H1 (cell line): ENCODE results near the gene ARNT2. TPM values are rescaled to one million over a fixed set of nuclear protein-coding genes. Genes with fewer than 3 reads are reported as not detected.

ENCODE experiments used
- CTCF ChIA-PET: fragments of 300-600 bp; sonication (Branson Sonifier 250); formaldehyde crosslinking; loops from one replicate; lab custom pipeline; 2021; ENCODE audit not compliant: partially characterized antibody; lab: Charles Lee
- POLR2A ChIA-PET: fragments of 300-600 bp; sonication (Branson Sonifier 250); formaldehyde crosslinking; loops from one replicate; lab custom pipeline; 2021; ENCODE audit warnings: inconsistent platforms; ENCODE audit not compliant: partially characterized antibody; lab: Charles Lee
- DNase-seq, 2 experiments: peaks; one replicate each; pipeline versions ENCODE4 v3.0.0 to v3.0.0-alpha.2; 2010 to 2022; ENCODE audit warnings: low spot score in 2 of 2, low read depth in 1 of 2, mixed read lengths in 1 of 2
- FAIRE-seq: peaks from 2 replicates; lab custom pipeline; 2011; peaks lifted over from hg19 to GRCh38; lab: Jason Lieb, UNC
- H2AFZ ChIP-seq: 2 replicates; pipeline ENCODE4 v1.8.1; 2012; ENCODE audit warnings: low read length, inconsistent platforms
- H2AK5ac ChIP-seq: 2 replicates; pipeline ENCODE4 v1.6.1; 2013; ENCODE audit warnings: low read depth, low read length
- H2BK120ac ChIP-seq: replicated peaks from 2 replicates; pipeline ENCODE3; 2013; ENCODE audit warnings: low read depth, low read length, inconsistent platforms
- H2BK12ac ChIP-seq: 2 replicates; pipeline ENCODE4 v1.6.1; 2013; ENCODE audit warnings: low read depth, low read length
- H2BK15ac ChIP-seq: 2 replicates; pipeline ENCODE4 v1.6.1; 2013; ENCODE audit warnings: low read length
- H2BK20ac ChIP-seq: 2 replicates; pipeline ENCODE4 v1.6.1; 2013; ENCODE audit warnings: low read length
- H2BK5ac ChIP-seq: 2 replicates; pipeline ENCODE4 v1.6.1; 2013; ENCODE audit warnings: low read depth, low read length
- H3K14ac ChIP-seq: 2 replicates; pipeline ENCODE4 v1.6.1; 2013; ENCODE audit warnings: inconsistent platforms; ENCODE audit not compliant: insufficient read length
- H3K18ac ChIP-seq: 2 replicates; pipeline ENCODE4 v1.6.1; 2013; ENCODE audit warnings: low read length; ENCODE audit errors: extremely low read depth
- H3K23ac ChIP-seq: 2 replicates; pipeline ENCODE4 v1.6.1; 2013; ENCODE audit warnings: inconsistent platforms; ENCODE audit not compliant: insufficient read length
- H3K23me2 ChIP-seq: 2 replicates; pipeline ENCODE4 v1.6.1; 2013; ENCODE audit warnings: low read depth, low read length
- H3K27ac ChIP-seq: 2 replicates; pipeline ENCODE4 v1.6.1; 2011; ENCODE audit warnings: low read depth, low read length, inconsistent platforms
- H3K27me3 ChIP-seq, 4 experiments: replicated peaks in 1 of 4; 1 replicate in 1 of 4; 2 replicates in 3 of 4; pipeline versions ENCODE4 v1.6.1 to v1.8.1; 2011 to 2013; ENCODE audit warnings: low read length in 3 of 4, mild to moderate bottlenecking in 3 of 4, inconsistent platforms in 2 of 4, mixed read lengths in 2 of 4, moderate library complexity in 1 of 4; ENCODE audit not compliant: control insufficient read depth in 3 of 4, insufficient read depth in 3 of 4; ENCODE audit errors: extremely low read depth in 1 of 4
- H3K36me3 ChIP-seq, 4 experiments: 2 replicates each; pipeline versions ENCODE4 v1.6.1 to v1.8.1; 2011 to 2013; ENCODE audit warnings: mild to moderate bottlenecking in 4 of 4, low read length in 3 of 4, moderate library complexity in 2 of 4, control low read depth in 1 of 4, inconsistent platforms in 1 of 4; ENCODE audit not compliant: insufficient read depth in 4 of 4, control insufficient read depth in 2 of 4
- H3K4ac ChIP-seq: replicated peaks from 2 replicates; pipeline ENCODE3; 2013; ENCODE audit warnings: low read length, low read depth, mixed read lengths, inconsistent platforms; ENCODE audit not compliant: insufficient read length
- H3K4me1 ChIP-seq, 4 experiments: replicated peaks in 1 of 4; 1 replicate in 1 of 4; 2 replicates in 3 of 4; pipeline versions ENCODE4 v1.6.1 to v1.8.1; 2011 to 2013; ENCODE audit warnings: low read length in 3 of 4, inconsistent platforms in 2 of 4, mixed read lengths in 1 of 4; ENCODE audit not compliant: insufficient read depth in 4 of 4, control insufficient read depth in 3 of 4
- H3K4me2 ChIP-seq, 2 experiments: 2 replicates each; pipeline versions ENCODE4 v1.6.1 to v1.8.1; 2011 to 2013; ENCODE audit warnings: low read depth in 2 of 2, low read length in 2 of 2, control low read depth in 1 of 2, inconsistent platforms in 1 of 2, mild to moderate bottlenecking in 1 of 2; ENCODE audit not compliant: insufficient read depth in 1 of 2
- H3K4me3 ChIP-seq, 4 experiments: fragments of 200-600, 300-600 bp in 1 of 4; sonication (generic), shearing (Covaris generic), sonication (Bioruptor Twin) in 1 of 4; 2 replicates each; pipeline versions ENCODE4 v1.5.1 to v1.8.1; 2011 to 2016; ENCODE audit warnings: low read length in 4 of 4, low read depth in 3 of 4, control low read depth in 2 of 4, inconsistent platforms in 2 of 4, mild to moderate bottlenecking in 2 of 4, mixed read lengths in 1 of 4, moderate library complexity in 1 of 4; ENCODE audit not compliant: insufficient read depth in 2 of 4; ENCODE audit errors: extremely low read depth in 1 of 4
- H3K56ac ChIP-seq: replicated peaks from 2 replicates; pipeline ENCODE3; 2013; ENCODE audit warnings: low read depth, mild to moderate bottlenecking, mixed read lengths, low read length, inconsistent platforms; ENCODE audit not compliant: insufficient read length
- H3K79me1 ChIP-seq: 2 replicates; pipeline ENCODE4 v1.6.1; 2013; ENCODE audit warnings: low read depth, low read length, control low read depth
- H3K79me2 ChIP-seq, 2 experiments: 2 replicates each; pipeline versions ENCODE4 v1.6.1 to v1.8.1; 2012 to 2013; ENCODE audit warnings: low read length in 2 of 2, mild to moderate bottlenecking in 2 of 2, inconsistent platforms in 1 of 2; ENCODE audit not compliant: insufficient read depth in 2 of 2, control insufficient read depth in 1 of 2
- H3K9ac ChIP-seq, 4 experiments: replicated peaks in 1 of 4; 1 replicate in 1 of 4; 2 replicates in 3 of 4; pipeline versions ENCODE4 v1.6.1 to v1.8.1; 2011 to 2013; ENCODE audit warnings: low read depth in 3 of 4, low read length in 3 of 4, control low read depth in 2 of 4, mild to moderate bottlenecking in 2 of 4, moderate library complexity in 2 of 4, inconsistent platforms in 1 of 4; ENCODE audit errors: extremely low read depth in 1 of 4
- H3K9me3 ChIP-seq, 2 experiments: 2 replicates each; pipeline versions ENCODE4 v1.6.1 to v1.8.1; 2012 to 2013; ENCODE audit warnings: mild to moderate bottlenecking in 2 of 2, moderate library complexity in 2 of 2, control low read depth in 1 of 2, inconsistent platforms in 1 of 2, low read depth in 1 of 2, low read length in 1 of 2, mixed read lengths in 1 of 2; ENCODE audit not compliant: insufficient read depth in 2 of 2
- H4K20me1 ChIP-seq, 2 experiments: replicated peaks in 1 of 2; 2 replicates each; pipeline versions ENCODE3 to v1.8.1; 2011 to 2013; ENCODE audit warnings: inconsistent platforms in 2 of 2, low read length in 2 of 2, mild to moderate bottlenecking in 1 of 2; ENCODE audit not compliant: insufficient read depth in 2 of 2, control insufficient read depth in 1 of 2
- H4K5ac ChIP-seq: 2 replicates; pipeline ENCODE4 v1.6.1; 2013; ENCODE audit warnings: low read length, low read depth, mixed read lengths, inconsistent platforms; ENCODE audit not compliant: insufficient read length
- H4K8ac ChIP-seq: 2 replicates; pipeline ENCODE4 v1.8.0; 2013; ENCODE audit warnings: mild to moderate bottlenecking, moderate library complexity, low read length, inconsistent platforms; ENCODE audit not compliant: insufficient read depth; ENCODE audit errors: extremely low read depth
- H4K91ac ChIP-seq: replicated peaks from 2 replicates; pipeline ENCODE3; 2013; ENCODE audit warnings: low read length, mixed read lengths, inconsistent platforms; ENCODE audit not compliant: insufficient read length
- CBX5 ChIP-seq: fragments of 300-800, 300-1000 bp; sonication (generic); IDR thresholded peaks from 2 replicates; pipeline ENCODE4 v1.7.1; 2016; ENCODE audit warnings: antibody characterized with exemption, low read length, low read depth
- CBX8 ChIP-seq: fragments of 300-800, 300-1000 bp; sonication (generic); IDR thresholded peaks from 2 replicates; pipeline ENCODE4 v1.7.1; 2016; ENCODE audit warnings: low read depth, low read length, borderline replicate concordance
- CHD1 ChIP-seq: IDR thresholded peaks from 2 replicates; pipeline ENCODE4 v1.6.1; 2012; ENCODE audit warnings: low read depth, low read length, improper control_type of control experiment
- EGR1 ChIP-seq: IDR thresholded peaks from 2 replicates; pipeline ENCODE4 v1.6.1; 2011; ENCODE audit warnings: low read depth, low read length, borderline replicate concordance
- EZH2 ChIP-seq: fragments of 200-600 bp; sonication (generic); IDR thresholded peaks from 2 replicates; pipeline ENCODE4 v1.7.1; 2012; ENCODE audit warnings: low read depth, mild to moderate bottlenecking, moderate library complexity, low read length, inconsistent platforms; ENCODE audit not compliant: severe bottlenecking
- KDM4A ChIP-seq: IDR thresholded peaks from one replicate; pipeline ENCODE4 v1.7.1; 2012; ENCODE audit warnings: low read depth, mild to moderate bottlenecking, moderate library complexity, low read length, inconsistent platforms; ENCODE audit not compliant: severe bottlenecking
- KDM5A ChIP-seq: fragments of 200-600 bp; IDR thresholded peaks from 2 replicates; pipeline ENCODE4 v1.7.1; 2012; ENCODE audit warnings: mild to moderate bottlenecking, low read length, inconsistent platforms, mixed read lengths
- NANOG ChIP-seq: IDR thresholded peaks from 2 replicates; pipeline ENCODE4 v1.6.1; 2011; ENCODE audit warnings: low read length, low read depth, mild to moderate bottlenecking, inconsistent platforms; ENCODE audit not compliant: insufficient read depth, poor library complexity, severe bottlenecking
- POU5F1 ChIP-seq: IDR thresholded peaks from 2 replicates; pipeline ENCODE4 v1.6.1; 2011; ENCODE audit warnings: low read depth, mild to moderate bottlenecking, low read length, moderate library complexity
- RNF2 ChIP-seq: fragments of 200-900, 300-1000 bp; sonication (generic); IDR thresholded peaks from 2 replicates; pipeline ENCODE4 v1.7.1; 2016; ENCODE audit warnings: borderline replicate concordance, low read depth, mild to moderate bottlenecking, antibody characterized with exemption, low read length; ENCODE audit not compliant: poor library complexity, severe bottlenecking; ENCODE audit errors: missing control alignments
- SIRT6 ChIP-seq: IDR thresholded peaks from one replicate; pipeline ENCODE4 v1.7.1; 2012; ENCODE audit warnings: low read length, inconsistent platforms
- TBP ChIP-seq: IDR thresholded peaks from 2 replicates; pipeline ENCODE4 v1.6.1; 2011; ENCODE audit warnings: low read depth, low read length, improper control_type of control experiment
- WGBS, 2 experiments: shearing (Covaris generic) in 1 of 2; methylation state at CpG; one replicate each; pipeline versions ENCODE4 v1.1.6 to v1.1.7; 2013 to 2015; ENCODE audit warnings: low lambda C conversion rate in 2 of 2, mixed read lengths in 2 of 2, inconsistent platforms in 1 of 2, low coverage in 1 of 2, missing lambda C conversion rate in 1 of 2; ENCODE audit not compliant: insufficient replicate concordance in 2 of 2, insufficient coverage in 1 of 2, insufficient read length in 1 of 2; ENCODE audit errors: extremely low coverage in 1 of 2, missing lambda C conversion rate in 1 of 2; 5-methylcytosine and 5-hydroxymethylcytosine counted together
- polyA plus RNA-seq, 7 experiments: library from polyadenylated mRNA; depleted of rRNA in 3 of 7; stranded (reverse) in 5 of 7; unstranded in 2 of 7; fragments of >200 nt in 5 of 7; fragments of 200-250 nt in 2 of 7; gene quantifications; 1 replicate in 5 of 7; 2 replicates in 1 of 7; 4 replicates in 1 of 7; pipeline versions ENCODE4 v1.2.1 to v1.2.3, GENCODE V29; 2011 to 2013; ENCODE audit warnings: missing spikeins in 2 of 7, mixed read lengths in 2 of 7
- total RNA-seq: library from RNA; stranded (reverse); fragmentation: NEBNext Ultra II Directional; extraction: Animal tissue kit (Norgen Biotek cat#: 25700); gene quantifications from 2 replicates; pipeline ENCODE4 v1.2.1, GENCODE V29; 2021

ARNT2 gene
- total and polyA plus RNA-seq, 2 of the 8 experiments (the other 6 are each of a cell fraction or from before 2014, with no cell fraction given) = 9.5 to 14.6 TPM

DNA sequence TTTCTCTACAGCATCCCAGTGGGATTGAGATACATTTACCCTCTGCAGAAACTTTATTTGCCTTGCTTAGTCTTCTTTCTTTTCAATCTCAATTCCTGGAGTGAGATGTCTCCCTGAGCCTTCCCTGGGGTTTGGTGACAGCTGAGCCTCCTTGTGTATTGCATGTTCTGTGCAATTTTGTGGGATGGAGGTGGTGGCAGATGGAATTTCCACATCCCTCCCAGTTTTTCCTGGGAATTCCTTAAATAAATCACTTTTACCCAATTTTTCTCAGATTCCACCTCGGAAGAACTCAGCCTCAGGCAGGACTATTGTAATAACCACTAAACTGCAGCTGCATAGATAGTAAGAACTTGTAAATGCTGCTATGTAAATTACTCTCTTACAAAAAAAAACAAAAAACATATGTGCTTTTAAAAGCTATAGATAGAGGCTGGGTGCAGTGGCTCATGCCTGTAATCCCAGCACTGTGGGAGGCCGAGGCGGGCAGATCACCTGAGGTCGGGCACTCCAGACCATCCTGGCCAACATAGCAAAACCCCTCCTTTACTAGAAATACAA, 202.4 kb downstream of the ARNT2 start:
- H4K5ac ChIP-seq = no peak overlapping the region
- no peaks in the 10 kb centered on the region for H4K20me1 ChIP-seq
- no peaks in the 10 kb centered on the region; a peak in 2 of 7 replicates for H3K27me3 ChIP-seq
- H3K14ac ChIP-seq = no peak overlapping the region
- H3K27ac ChIP-seq = no peak overlapping the region
- no peak overlapping the region for H3K56ac ChIP-seq
- no peak overlapping the region for H3K4ac ChIP-seq
- peaks cover 0 to 8% (median under 1%) of the 10 kb centered on the region in 4 experiments; a peak in 5 of 7 replicates for H3K4me1 ChIP-seq
- no peak overlapping the region for H3K4me3 ChIP-seq
- no peaks in the 10 kb centered on the region for H3K9me3 ChIP-seq
- H3K4me2 ChIP-seq = no peak overlapping the region
- no peak overlapping the region for H2BK15ac ChIP-seq
- CTCF ChIA-PET = interaction anchor here (1.1 to 1.7 kb wide), 2 partner anchors 170 to 173 kb away, joined by 3 read pairs; partner anchors contain the start of gene CEMIP
- no peak overlapping the region for H2AFZ ChIP-seq
- H3K79me1 ChIP-seq = no peaks in the 10 kb centered on the region
- POLR2A ChIA-PET = no interaction called here
- H3K79me2 ChIP-seq = no peaks in the 10 kb centered on the region
- no peak overlapping the region for H3K18ac ChIP-seq
- H3K23ac ChIP-seq = no peak overlapping the region
- no peaks in the 10 kb centered on the region for H3K36me3 ChIP-seq
- WGBS, 2 experiments = 95% methylated on average over 4 of the region's 4 CpGs; no CpG with 5 or more reads in 1 of the 2 experiments
- no peaks in the 10 kb centered on the region for H3K23me2 ChIP-seq
- H2AK5ac ChIP-seq = no peak overlapping the region
- no peak overlapping the region for H2BK20ac ChIP-seq
- DNase-seq (peak in 1 of 2 experiments; percentile 7), FAIRE-seq (no peak)
- no peak overlapping the region for H4K8ac ChIP-seq
- no peak overlapping the region for H2BK12ac ChIP-seq
- H2BK120ac ChIP-seq = no peak overlapping the region
- H4K91ac ChIP-seq = no peak overlapping the region
- no peak overlapping the region for H3K9ac ChIP-seq
- no peak overlapping the region for H2BK5ac ChIP-seq
- TF ChIP-seq SIRT6 (no peak), CHD1 (no peak), KDM4A (no peak), CBX8 (no peak), POU5F1 (no peak), EGR1 (no peak), TBP (no peak), KDM5A (no peak), NANOG (no peak), RNF2 (no peak), EZH2 (no peak), CBX5 (no peak)
